ENCODE measurements around the gene PFAS. TPM values are rescaled to one million over a fixed set of nuclear protein-coding genes. Genes with fewer than 3 reads are reported as not detected.

Gene PFAS
- total RNA-seq, 4 donors from 2014 or later: 10.8 to 28.9 (median 16.0) TPM

GRCh38 chr17:8315764-8316217 is 66.7 kb downstream of the PFAS start:
- peaks cover 0 to 14% (median 0%) of the 10 kb centered on the region in 3 donors for H3K4me1 ChIP-seq
- H3K27me3 ChIP-seq: peaks cover 86% of the 10 kb centered on the region
- 36% methylated on average over 8 of the region's 26 CpGs; no CpG with 5 or more reads in 1 of the 2 donors for WGBS, 2 donors (ENCODE audit: low coverage in 1 of 2)
- no peaks in the 10 kb centered on the region for H3K9me3 ChIP-seq
- no peak for ATAC-seq
- H3K4me3 ChIP-seq: no peak overlapping the region
- no peak for TF ChIP-seq POLR2A (IDR thresholded peaks at IDR 0.05)
- H3K36me3 ChIP-seq: no peaks in the 10 kb centered on the region
- no peak overlapping the region for H3K27ac ChIP-seq

GRCh38 chr17:8318010-8318935 is 69.2 kb downstream of the PFAS start:
- Histone ChIP-seq H3K9me3 (no peaks in the 10 kb centered on the region), H3K4me3 (no peak overlapping the region), H3K4me1 (peaks cover 0 to 14% (median 0%) of the 10 kb centered on the region in 3 donors), H3K27ac (no peak overlapping the region), H3K27me3 (peaks cover 62% of the 10 kb centered on the region), H3K36me3 (no peaks in the 10 kb centered on the region)
- ATAC-seq: no peak
- TF ChIP-seq POLR2A (IDR thresholded peaks at IDR 0.05) (no peak), POLR2AphosphoS5 (IDR thresholded peaks at IDR 0.05) (no peak), EP300 (IDR thresholded peaks at IDR 0.05) (no peak), CTCF (IDR thresholded peaks at IDR 0.05) (no peak)
- 67 to 68% methylated on average over 8 to 11 of the region's 24 CpGs for WGBS, 2 donors (ENCODE audit: low coverage in 1 of 2)

Other genes starting within 250 kb of the PFAS start
- not detected for gene GUCY2D, start 246.7 kb upstream of the PFAS start, total RNA-seq
- gene ALOX15B, start 210.2 kb upstream of the PFAS start, total RNA-seq: 1 to 10 TPM in 3 of 4 donors, under 1 TPM in 1; 0.69 to 5.6 (median 2.8) TPM
- under 1 TPM in 1 of 4 donors, not detected in 3; 0.17 TPM for gene ALOX12B, start 161.6 kb upstream of the PFAS start, total RNA-seq
- under 1 TPM in 1 of 4 donors, not detected in 3; 0.37 TPM for gene ALOXE3, start 130.8 kb upstream of the PFAS start, total RNA-seq
- under 1 TPM in 2 of 4 donors, not detected in 2; 0.89 to 0.94 TPM for gene HES7, start 125.2 kb upstream of the PFAS start, total RNA-seq
- gene PER1, start 96.9 kb upstream of the PFAS start, total RNA-seq: 100 to 1,000 TPM in 3 of 4 donors, 10 to 100 TPM in 1; 67.1 to 188 (median 136) TPM
- 10 to 100 TPM; 14.6 to 39.8 (median 33.4) TPM for gene VAMP2, start 86.3 kb upstream of the PFAS start, total RNA-seq
- gene TMEM107, start 72.9 kb upstream of the PFAS start, total RNA-seq: 10 to 100 TPM; 11.2 to 18.8 (median 15.5) TPM
- gene BORCS6, start 59.1 kb upstream of the PFAS start, total RNA-seq: 10 to 100 TPM in 3 of 4 donors, 1 to 10 TPM in 1; 8.1 to 16.1 (median 12.4) TPM
- 1 to 10 TPM in 2 of 4 donors, under 1 TPM in 2; 0.54 to 5.3 (median 2.4) TPM for gene AURKB, start 38.7 kb upstream of the PFAS start, total RNA-seq
- gene CTC1, start 1.2 kb upstream of the PFAS start, total RNA-seq: 10 to 100 TPM; 10.8 to 33.9 (median 14.7) TPM
- 10 to 100 TPM; 28.5 to 34.6 (median 30.1) TPM for gene RANGRF, start 39.4 kb downstream of the PFAS start, total RNA-seq
- gene SLC25A35, start 46.1 kb downstream of the PFAS start, total RNA-seq: 1 to 10 TPM in 3 of 4 donors, under 1 TPM in 1; 0.35 to 6.1 (median 3.4) TPM
- gene ARHGEF15, start 61.0 kb downstream of the PFAS start, total RNA-seq: 10 to 100 TPM in 2 of 4 donors, 1 to 10 TPM in 2; 4.4 to 25.4 (median 16.2) TPM
- gene ODF4, start 90.6 kb downstream of the PFAS start, total RNA-seq: not detected
- 1,000 to 10,000 TPM; 1,787 to 4,050 (median 3,181) TPM for gene RPL26, start 133.9 kb downstream of the PFAS start, total RNA-seq
- gene RNF222, start 148.5 kb downstream of the PFAS start, total RNA-seq: under 1 TPM in 2 of 4 donors, not detected in 2; 0.15 to 0.23 TPM
- 10 to 100 TPM; 58.1 to 67.3 (median 63.4) TPM for gene NDEL1, start 186.6 kb downstream of the PFAS start, total RNA-seq

Measured in gastroesophageal sphincter (tissue), 4 donors.